Measurements from ENCODE around the gene CALN1. TPM values are rescaled to one million over a fixed set of nuclear protein-coding genes. Genes with fewer than 3 reads are reported as not detected.

The CALN1 gene
- total RNA-seq, 4 donors from 2014 or later = under 0.01 to 1.2 (median 0.22) TPM; not detected in 1

GRCh38 chr7:72310301-72310700 is 101.8 kb downstream of the CALN1 start:
- 83 to 86% methylated on average over 4 of the region's 4 CpGs for WGBS, 2 donors
- H3K9me3 ChIP-seq = no peaks in the 10 kb centered on the region
- no peak for DNase-seq (ENCODE audit: low spot score in 2 of 2)
- no peaks in the 10 kb centered on the region for H3K27me3 ChIP-seq
- TF ChIP-seq EP300 (IDR thresholded peaks at IDR 0.05) = no peak
- TF ChIP-seq POLR2A (IDR thresholded peaks at IDR 0.05) = no peak
- no peak for TF ChIP-seq CTCF (IDR thresholded peaks at IDR 0.05)
- H3K36me3 ChIP-seq = no peaks in the 10 kb centered on the region
- H3K27ac ChIP-seq = no peak overlapping the region
- H3K4me3 ChIP-seq = no peak overlapping the region
- H3K4me1 ChIP-seq = no peaks in the 10 kb centered on the region

- Histone ChIP-seq H3K4me3 (no peak overlapping the region), H3K27ac (no peak overlapping the region), H3K9me3 (no peaks in the 10 kb centered on the region), H3K27me3 (no peaks in the 10 kb centered on the region), H3K4me1 (no peaks in the 10 kb centered on the region), H3K36me3 (no peaks in the 10 kb centered on the region)
- no peak for TF ChIP-seq POLR2A (IDR thresholded peaks at IDR 0.05)
- TF ChIP-seq CTCF (IDR thresholded peaks at IDR 0.05) = no peak
- TF ChIP-seq EP300 (IDR thresholded peaks at IDR 0.05) = no peak
- no peak for DNase-seq (ENCODE audit: low spot score in 2 of 2)
- WGBS, 2 donors = 85 to 86% methylated on average over 9 of the region's 9 CpGs
Measured at GRCh38 chr7:72309476-72309875, 102.7 kb downstream of the CALN1 start.

- 89 to 91% methylated on average over 2 of the region's 2 CpGs for WGBS, 2 donors
- H3K4me3 ChIP-seq = no peak overlapping the region
- no peaks in the 10 kb centered on the region for H3K4me1 ChIP-seq
- no peak for TF ChIP-seq EP300 (IDR thresholded peaks at IDR 0.05)
- no peak for TF ChIP-seq POLR2A (IDR thresholded peaks at IDR 0.05)
- no peak for TF ChIP-seq CTCF (IDR thresholded peaks at IDR 0.05)
- H3K27me3 ChIP-seq = no peaks in the 10 kb centered on the region
- H3K27ac ChIP-seq = no peak overlapping the region
- no peak for DNase-seq (ENCODE audit: low spot score in 2 of 2)
- H3K9me3 ChIP-seq = no peaks in the 10 kb centered on the region
- no peaks in the 10 kb centered on the region for H3K36me3 ChIP-seq
Measured at GRCh38 chr7:72308986-72309385, 103.2 kb downstream of the CALN1 start.

- TF ChIP-seq EP300 (IDR thresholded peaks at IDR 0.05) (no peak), POLR2A (IDR thresholded peaks at IDR 0.05) (no peak), CTCF (IDR thresholded peaks at IDR 0.05) (no peak)
- H3K9me3 ChIP-seq = no peaks in the 10 kb centered on the region
- no peaks in the 10 kb centered on the region for H3K4me1 ChIP-seq
- DNase-seq (ENCODE audit: low spot score in 2 of 2) = no peak
- H3K27me3 ChIP-seq = no peaks in the 10 kb centered on the region
- WGBS, 2 donors = 57 to 62% methylated on average over 9 of the region's 9 CpGs
- H3K36me3 ChIP-seq = no peaks in the 10 kb centered on the region
- H3K27ac ChIP-seq = no peak overlapping the region
- H3K4me3 ChIP-seq = no peak overlapping the region
Measured at GRCh38 chr7:72307566-72307965, 104.6 kb downstream of the CALN1 start.

- DNase-seq (ENCODE audit: low spot score in 2 of 2) = no peak
- Histone ChIP-seq H3K27ac (no peak overlapping the region), H3K36me3 (no peaks in the 10 kb centered on the region), H3K4me3 (no peak overlapping the region), H3K27me3 (no peaks in the 10 kb centered on the region), H3K4me1 (no peaks in the 10 kb centered on the region), H3K9me3 (no peaks in the 10 kb centered on the region)
- WGBS, 2 donors = 47 to 58% methylated on average over 1 of the region's 1 CpG
- TF ChIP-seq POLR2A (IDR thresholded peaks at IDR 0.05) = no peak
- no peak for TF ChIP-seq EP300 (IDR thresholded peaks at IDR 0.05)
- no peak for TF ChIP-seq CTCF (IDR thresholded peaks at IDR 0.05)
Measured at GRCh38 chr7:72298912-72299311, 113.2 kb downstream of the CALN1 start.
